Mammary epithelial cell (primary cell): ENCODE results near the gene TEAD1.

Experiments used
- CTCF ChIP-seq, 2 donors: IDR thresholded peaks in 1 of 2; conservative IDR thresholded peaks in 1 of 2; 2 replicates each; pipeline ENCODE4 v1.5.1; 2011 to 2012; ENCODE audit warnings: inconsistent platforms in 2 of 2, low read length in 2 of 2, mild to moderate bottlenecking in 2 of 2, control low read depth in 1 of 2, low read depth in 1 of 2; ENCODE audit not compliant: insufficient read depth in 1 of 2; ENCODE audit errors: extremely low read depth in 1 of 2
- EZH2 ChIP-seq: IDR thresholded peaks from 2 replicates; pipeline ENCODE4 v1.6.1; 2012; ENCODE audit warnings: low read length, inconsistent platforms, borderline replicate concordance

DNA sequence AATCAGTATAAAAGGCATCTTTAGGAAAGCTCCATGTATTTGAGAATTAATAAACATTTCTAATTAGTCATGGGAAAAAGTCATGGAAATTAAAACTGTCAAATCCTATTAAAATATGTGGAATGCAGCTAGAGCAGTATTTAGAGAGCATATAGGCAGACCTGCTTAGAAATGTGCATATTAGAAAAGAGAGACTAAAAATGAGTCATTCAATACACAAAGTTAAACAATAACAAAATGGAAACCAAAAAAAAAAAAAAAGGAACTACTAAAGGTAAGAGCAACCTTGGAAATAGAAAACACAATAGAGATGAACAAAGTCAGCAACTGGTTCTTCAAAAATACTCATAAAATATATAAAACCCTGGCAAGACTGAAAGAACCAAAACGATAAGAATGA is 275.2 kb downstream of the TEAD1 start:
- TF ChIP-seq CTCF (conservative IDR thresholded peaks at IDR 0.05 in 1 of 2, IDR thresholded peaks at IDR 0.05 in 1 of 2; ENCODE audit: extremely low read depth in 1 of 2, insufficient read depth in 1 of 2, low read depth in 1 of 2, low read length in 2 of 2) (no peak), EZH2 (no peak)
